ACHN (cell line): Measurements from ENCODE around the gene PLSCR3.

ENCODE experiments used
- DNase-seq: peaks from one replicate; pipeline ENCODE4 v3.0.0-alpha.2; 2015
- in situ Hi-C: cut with HindIII; loops from 2 replicates; pipeline ENCODE4 v1.10.0; 2017; ENCODE audit warnings: low sequenced_read_pairs, low pct_ligation_motif_present, low pct_unique_long_range_greater_than_20kb

PLSCR3 gene

GRCh38 chr17:7428557-7428956 lies 34.2 kb upstream of the PLSCR3 start, which contains the start of gene SPEM3:
Gene SPEM3, plus strand, starts transcription at chr17:7428857. Its CDS starts 46 bp downstream, at chr17:7428903.
- in situ Hi-C loops, result no loop called here
- DNase-seq, result no peak

GRCh38 chr17:7427549-7427948 lies 33.2 kb upstream of the PLSCR3 start:
- no peak for DNase-seq
- in situ Hi-C loops, result no loop called here

GRCh38 chr17:7426896-7427489 lies 32.7 kb upstream of the PLSCR3 start:
- in situ Hi-C loops, result no loop called here
- no peak for DNase-seq

- DNase-seq, result no peak
- in situ Hi-C loops, result no loop called here
Observed at GRCh38 chr17:7426203-7426863, 32.0 kb upstream of the PLSCR3 start.

GRCh38 chr17:7425756-7426155 lies 31.4 kb upstream of the PLSCR3 start:
- DNase-seq, result no peak
- in situ Hi-C loops, result no loop called here

GRCh38 chr17:7425316-7425715 lies 31.0 kb upstream of the PLSCR3 start, which contains the start of gene SPEM2:
Gene SPEM2, plus strand, starts transcription at chr17:7425616. Its CDS starts 73 bp downstream, at chr17:7425689.
- in situ Hi-C loops, result no loop called here
- no peak for DNase-seq

GRCh38 chr17:7423679-7424078 lies 29.4 kb upstream of the PLSCR3 start:
- in situ Hi-C loops, result no loop called here
- no peak for DNase-seq

GRCh38 chr17:7421186-7421585 lies 26.9 kb upstream of the PLSCR3 start:
- in situ Hi-C loops, result no loop called here
- DNase-seq, result no peak

GRCh38 chr17:7419819-7420610 lies 25.7 kb upstream of the PLSCR3 start, which contains the start of gene SPEM1:
Gene SPEM1, plus strand, starts transcription at chr17:7420324. Its CDS starts 61 bp downstream, at chr17:7420385.
- DNase-seq, result no peak
- in situ Hi-C loops, result no loop called here

GRCh38 chr17:7418472-7419152 lies 24.3 kb upstream of the PLSCR3 start:
- DNase-seq, result no peak
- in situ Hi-C loops, result no loop called here

- DNase-seq, result no peak
- in situ Hi-C loops, result no loop called here
Observed at GRCh38 chr17:7417056-7417655, 22.8 kb upstream of the PLSCR3 start.

- in situ Hi-C loops, result no loop called here
- DNase-seq, result no peak
Observed at GRCh38 chr17:7416323-7416722, 22.0 kb upstream of the PLSCR3 start.

GRCh38 chr17:7415784-7416183 lies 21.5 kb upstream of the PLSCR3 start:
- no peak for DNase-seq
- in situ Hi-C loops, result no loop called here

- DNase-seq, result no peak
- in situ Hi-C loops, result no loop called here
Observed at GRCh38 chr17:7414837-7415236, 20.5 kb upstream of the PLSCR3 start.

- no peak for DNase-seq
- in situ Hi-C loops, result no loop called here
Observed at GRCh38 chr17:7413346-7413985, 19.1 kb upstream of the PLSCR3 start.

- in situ Hi-C loops, result no loop called here
Observed at GRCh38 chr17:7411427-7411750, 17.1 kb upstream of the PLSCR3 start.

GRCh38 chr17:7410634-7411426 lies 16.5 kb upstream of the PLSCR3 start:
- in situ Hi-C loops, result no loop called here
- DNase-seq, result no peak

More at GRCh38 chr17:7411427-7411750, 17.1 kb upstream of the PLSCR3 start:
- no peak for DNase-seq
